HG03103 (cell line): Measurements from ENCODE around the gene ARHGAP26.
A peak's percentile ranks its signal among the peaks of the same experiment; 100 is the strongest.

Source experiments
- ATAC-seq: cut with Tn5 transposase; IDR thresholded peaks from one replicate; pipeline ENCODE4 v1.9.1; 2021; ENCODE audit warnings: low read depth; ENCODE audit not compliant: unreplicated experiment

Gene ARHGAP26

DNA sequence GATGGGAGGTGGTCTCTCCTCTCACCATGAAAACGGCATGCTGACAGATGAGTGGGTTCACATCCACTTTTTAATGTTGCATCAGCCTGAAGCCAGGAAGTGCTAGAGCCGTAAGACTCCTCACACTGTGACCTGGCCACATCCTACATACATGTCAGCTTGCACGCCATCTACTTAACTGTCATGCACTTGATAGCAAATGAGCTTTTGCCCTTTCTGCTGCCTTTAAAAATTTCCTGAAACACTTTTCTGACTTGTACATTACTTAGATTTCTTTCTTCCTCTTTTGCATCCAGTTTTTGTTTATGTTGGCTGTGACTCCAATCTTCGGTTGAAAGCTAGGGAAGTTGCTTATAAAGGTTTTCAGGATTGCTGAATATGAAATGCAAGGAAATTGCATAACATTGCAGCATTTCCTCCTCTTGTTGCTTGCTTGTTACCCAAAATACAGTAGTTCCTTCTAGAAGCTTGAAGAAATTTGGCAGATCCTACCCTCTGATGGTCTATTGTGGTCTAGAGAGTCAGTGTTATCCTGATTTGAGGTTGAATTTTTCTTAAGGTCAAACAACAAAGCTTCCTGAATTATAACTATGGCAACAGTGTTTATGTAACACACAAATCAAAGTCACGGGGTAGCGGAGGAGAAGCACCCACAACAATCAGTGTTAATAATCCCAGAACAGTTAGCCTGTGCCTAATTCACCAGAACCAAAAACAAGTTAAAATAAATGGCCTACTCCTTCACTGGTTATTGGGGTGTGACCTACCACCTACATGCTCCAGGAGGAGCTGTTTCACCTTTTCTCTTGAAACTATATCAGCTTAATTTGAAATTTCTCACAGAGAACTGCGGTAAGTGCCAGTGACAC, 232.5 kb downstream of the ARHGAP26 start:
- peak; percentile 72 for ATAC-seq

- no peak for ATAC-seq
Observed at GRCh38 chr5:143003328-143003636, 233.1 kb downstream of the ARHGAP26 start.

GRCh38 chr5:143004361-143005145, 234.4 kb downstream of the ARHGAP26 start:
- no peak for ATAC-seq

- no peak for ATAC-seq
Observed at GRCh38 chr5:143006501-143006900, 236.3 kb downstream of the ARHGAP26 start.

DNA sequence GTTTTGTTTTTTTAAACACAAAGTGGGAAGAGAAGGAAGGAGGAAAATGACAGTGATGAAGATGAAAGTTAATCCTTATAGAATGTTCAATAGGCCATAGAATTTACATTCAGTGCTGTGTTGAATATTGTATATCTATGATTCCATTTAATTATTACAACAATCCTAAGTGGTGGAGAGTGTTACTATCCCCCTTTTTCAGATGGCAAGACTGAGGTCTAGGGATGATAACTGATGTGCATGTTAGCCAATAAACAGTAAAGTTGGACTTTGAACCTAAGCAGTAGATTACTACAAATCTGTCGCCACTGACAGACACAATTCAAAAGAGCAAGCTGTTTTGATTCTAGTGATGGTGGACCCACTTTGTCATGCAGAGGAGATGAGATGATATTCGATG, 237.9 kb downstream of the ARHGAP26 start:
- no peak for ATAC-seq

DNA sequence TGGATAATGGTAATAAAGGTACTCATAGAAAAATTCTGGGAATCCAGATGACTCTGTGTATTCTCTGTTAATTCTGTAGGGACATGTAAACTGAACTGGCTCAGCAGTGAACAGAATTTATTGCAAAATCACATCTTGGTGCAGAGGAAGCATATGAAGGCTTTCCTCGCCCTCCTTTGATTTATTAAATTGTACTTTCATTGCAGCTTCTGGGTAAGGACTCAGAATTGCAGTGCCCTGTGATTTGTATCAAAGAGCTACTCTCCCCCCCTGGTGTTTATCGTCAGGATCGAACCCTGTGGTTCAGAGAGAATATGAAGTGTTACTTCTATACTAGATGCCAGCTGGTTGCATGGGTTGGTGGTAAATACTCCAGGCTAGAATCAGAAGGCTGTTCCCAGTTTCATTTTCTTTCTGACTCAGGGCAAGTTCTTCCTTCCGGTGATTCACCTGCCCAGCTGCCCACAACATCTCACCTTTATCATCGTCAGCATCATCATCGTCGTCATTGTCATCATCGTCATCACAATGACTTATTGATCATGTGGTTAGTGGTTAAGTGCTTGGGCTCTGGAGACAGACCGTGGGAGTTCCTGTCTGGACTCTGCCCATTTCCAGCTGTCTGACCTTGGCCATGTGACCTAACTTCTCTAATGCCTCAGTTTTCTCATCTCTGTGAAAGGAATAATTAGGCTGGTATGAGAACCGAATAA, 238.8 kb downstream of the ARHGAP26 start:
- ATAC-seq = peak; percentile 63

DNA sequence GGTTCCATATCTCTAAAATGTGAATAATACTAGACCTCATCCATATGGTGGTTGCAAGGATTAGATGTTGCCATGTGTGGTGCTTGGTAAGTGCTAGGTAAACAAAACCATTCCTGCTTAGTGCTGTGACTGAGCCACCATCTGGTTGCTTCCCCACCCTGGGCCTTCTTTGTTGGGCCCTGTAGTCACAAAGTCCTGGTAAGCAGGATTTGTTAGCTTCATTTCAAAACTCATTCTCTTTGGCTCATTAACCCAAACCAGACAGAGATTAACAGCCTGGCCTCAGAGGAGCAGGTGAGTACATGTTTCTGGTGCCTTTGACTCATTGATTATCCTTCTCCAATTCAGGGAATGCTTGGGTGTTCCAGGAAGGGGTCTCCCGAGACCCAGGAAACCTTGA, 240.2 kb downstream of the ARHGAP26 start:
- no peak for ATAC-seq

DNA sequence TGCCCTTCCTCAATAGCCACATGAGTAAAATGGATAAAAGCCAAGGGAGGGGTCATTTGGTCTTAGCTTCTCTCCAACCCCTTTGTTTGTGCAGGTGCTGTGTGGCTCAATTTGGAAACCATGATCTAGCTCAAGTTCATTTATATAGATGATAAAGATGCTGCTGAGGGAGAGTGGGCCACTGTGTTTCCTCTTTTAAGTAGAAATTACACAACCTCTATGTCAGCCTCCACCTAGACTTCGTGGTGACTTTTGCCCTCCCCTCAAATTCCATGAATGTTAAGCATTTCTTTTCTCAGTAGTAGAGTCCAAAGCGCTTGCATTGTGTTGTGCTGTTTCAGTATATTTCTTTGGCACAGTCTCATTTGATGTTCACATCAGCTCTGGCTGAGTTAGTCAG, 241.4 kb downstream of the ARHGAP26 start:
- no peak for ATAC-seq

DNA sequence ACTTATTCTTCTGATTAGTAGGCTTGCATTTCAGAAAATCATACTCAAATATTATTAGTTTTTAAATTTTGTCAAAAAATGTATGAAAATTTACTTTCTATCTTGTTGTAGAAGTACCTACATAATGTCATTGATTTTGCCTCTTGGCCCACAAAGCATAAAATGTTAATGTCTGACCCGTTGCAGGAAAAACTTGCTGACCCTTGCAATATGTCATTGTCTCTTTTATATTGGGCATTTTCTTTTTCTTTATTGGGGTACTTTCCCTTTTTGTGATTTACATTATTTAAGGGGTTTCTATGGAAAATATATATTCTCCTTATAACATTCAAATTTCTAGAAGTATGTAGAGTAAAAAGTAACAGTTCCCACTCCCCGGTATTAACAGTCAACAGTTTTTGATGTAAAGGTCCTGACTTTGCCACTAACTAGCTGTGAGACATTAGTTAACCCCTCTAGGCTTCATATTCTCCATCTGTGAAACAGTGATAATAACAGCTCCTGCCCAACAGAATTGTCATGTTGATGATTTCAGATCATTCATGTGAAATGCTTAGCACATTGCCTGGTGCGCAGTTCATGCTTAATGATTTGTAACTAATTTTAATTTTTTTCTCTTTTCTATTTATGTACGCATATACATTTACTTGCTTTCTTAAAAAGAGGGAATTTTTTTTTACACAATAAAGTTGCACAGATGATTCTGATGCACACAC, 243.2 kb downstream of the ARHGAP26 start:
- ATAC-seq = no peak

DNA sequence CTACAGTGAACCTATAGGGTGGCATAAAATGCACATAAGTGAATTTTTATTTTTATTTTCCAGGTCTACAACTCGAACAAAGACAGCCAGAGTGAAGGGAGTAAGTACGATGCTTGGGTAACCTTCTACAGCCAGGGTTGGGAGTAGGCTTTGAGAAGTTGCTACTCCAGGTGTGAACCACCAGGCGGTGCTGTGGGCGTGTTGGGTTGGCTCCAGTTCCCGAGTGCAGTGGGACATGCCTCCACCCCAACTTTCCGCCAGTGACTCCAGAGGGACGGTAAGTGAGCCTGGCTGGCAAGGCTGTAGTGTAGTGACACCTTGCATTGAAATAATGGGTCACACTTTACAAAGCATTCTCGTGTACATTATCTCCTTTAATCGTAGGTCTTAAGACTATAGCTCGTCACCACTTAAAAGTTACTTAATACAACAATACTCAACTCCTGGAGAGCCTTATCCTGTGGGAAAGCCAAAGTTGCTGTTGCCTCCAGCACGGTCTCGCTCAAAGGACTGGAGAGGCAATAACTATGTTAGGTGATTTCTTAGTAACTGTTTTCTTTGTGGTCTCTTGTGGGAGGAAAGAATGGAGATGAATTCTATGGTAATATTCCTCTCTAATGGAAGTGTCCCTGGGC, 244.0 kb downstream of the ARHGAP26 start:
- ATAC-seq = no peak

- ATAC-seq = no peak
Observed at GRCh38 chr5:143016777-143017516, 246.8 kb downstream of the ARHGAP26 start.

GRCh38 chr5:143017541-143017940, 247.4 kb downstream of the ARHGAP26 start:
- no peak for ATAC-seq

DNA sequence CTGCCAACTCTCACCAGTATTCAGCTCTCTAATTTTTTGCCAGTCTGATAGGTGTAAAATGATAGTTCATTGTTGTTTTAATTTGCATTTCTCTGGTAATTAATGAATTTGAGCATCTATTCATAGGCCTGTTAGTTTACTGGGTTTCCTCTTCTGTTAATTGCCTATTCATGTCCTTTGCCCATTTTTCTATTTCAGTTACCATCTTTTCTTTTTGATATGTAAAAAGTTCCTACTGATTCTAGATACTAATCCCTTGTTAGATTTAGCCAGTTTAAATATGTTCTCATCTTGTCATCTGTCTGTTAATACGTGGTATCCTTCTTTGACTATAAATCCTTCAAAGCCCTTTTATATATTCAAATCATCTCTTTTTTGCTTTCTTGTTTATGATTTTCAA, 247.8 kb downstream of the ARHGAP26 start:
- ATAC-seq = no peak

DNA sequence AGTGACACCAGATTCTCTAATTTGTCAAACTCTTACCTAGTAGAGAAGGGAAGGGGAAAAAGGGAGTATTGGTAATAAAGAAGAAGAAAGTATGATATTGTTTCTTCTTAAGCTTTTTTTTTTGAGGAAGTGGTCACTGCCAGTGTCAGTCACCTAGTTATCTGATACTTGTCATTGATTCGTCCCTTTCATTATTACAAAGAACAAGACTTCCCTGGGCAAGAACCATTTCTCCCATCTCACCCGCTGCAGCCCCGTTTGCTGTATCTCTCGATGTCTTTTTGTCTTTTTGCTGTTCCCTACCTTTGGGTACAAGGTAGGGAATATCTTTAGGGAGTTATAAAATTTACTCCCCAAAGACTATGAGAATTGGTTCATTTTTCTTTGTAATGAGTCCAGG, 249.0 kb downstream of the ARHGAP26 start:
- no peak for ATAC-seq

DNA sequence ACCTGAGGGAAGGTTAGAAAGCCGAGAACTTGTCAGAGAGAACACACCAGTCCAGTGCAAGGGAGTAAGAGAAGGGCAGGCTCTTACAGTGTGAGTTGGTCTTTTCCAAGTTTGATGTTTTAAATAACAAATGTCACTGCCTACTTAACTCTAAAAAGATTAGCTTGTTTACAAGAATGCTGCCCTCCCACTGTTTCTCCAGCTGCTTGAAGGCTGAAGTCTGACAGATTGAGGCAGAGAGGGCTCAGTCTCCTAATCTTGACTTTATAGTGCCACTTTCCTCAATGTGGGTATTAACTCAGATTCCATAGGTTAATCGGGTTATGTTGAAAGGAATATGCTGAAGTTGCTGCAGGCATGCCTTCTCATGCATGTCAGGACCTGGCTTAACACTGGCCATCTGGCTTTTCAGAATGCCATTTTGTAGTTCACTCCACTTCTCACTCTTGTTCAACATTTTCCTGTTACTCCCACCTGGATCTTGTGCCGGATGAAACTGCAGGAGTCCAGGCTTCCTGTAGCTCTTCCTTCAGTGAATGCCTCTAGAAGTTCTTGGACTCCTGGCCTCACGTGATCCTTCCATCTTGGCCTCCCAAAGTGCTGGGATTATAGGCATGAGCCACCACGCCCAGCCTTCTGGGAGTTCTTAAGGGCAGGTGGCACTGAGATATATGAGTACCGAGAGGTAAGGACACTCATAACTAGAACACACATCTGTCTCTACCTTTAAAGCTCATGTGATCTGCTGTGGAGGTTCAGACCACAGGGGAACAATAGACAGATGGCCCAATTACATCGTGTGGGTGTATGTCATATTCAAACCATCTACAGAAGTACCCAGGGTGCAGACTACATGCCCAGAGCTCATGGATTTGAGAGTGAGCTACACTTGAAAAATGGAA, 249.7 kb downstream of the ARHGAP26 start:
- ATAC-seq = peak; percentile 78

- no peak for ATAC-seq
Observed at GRCh38 chr5:143021595-143021994, 251.4 kb downstream of the ARHGAP26 start.

DNA sequence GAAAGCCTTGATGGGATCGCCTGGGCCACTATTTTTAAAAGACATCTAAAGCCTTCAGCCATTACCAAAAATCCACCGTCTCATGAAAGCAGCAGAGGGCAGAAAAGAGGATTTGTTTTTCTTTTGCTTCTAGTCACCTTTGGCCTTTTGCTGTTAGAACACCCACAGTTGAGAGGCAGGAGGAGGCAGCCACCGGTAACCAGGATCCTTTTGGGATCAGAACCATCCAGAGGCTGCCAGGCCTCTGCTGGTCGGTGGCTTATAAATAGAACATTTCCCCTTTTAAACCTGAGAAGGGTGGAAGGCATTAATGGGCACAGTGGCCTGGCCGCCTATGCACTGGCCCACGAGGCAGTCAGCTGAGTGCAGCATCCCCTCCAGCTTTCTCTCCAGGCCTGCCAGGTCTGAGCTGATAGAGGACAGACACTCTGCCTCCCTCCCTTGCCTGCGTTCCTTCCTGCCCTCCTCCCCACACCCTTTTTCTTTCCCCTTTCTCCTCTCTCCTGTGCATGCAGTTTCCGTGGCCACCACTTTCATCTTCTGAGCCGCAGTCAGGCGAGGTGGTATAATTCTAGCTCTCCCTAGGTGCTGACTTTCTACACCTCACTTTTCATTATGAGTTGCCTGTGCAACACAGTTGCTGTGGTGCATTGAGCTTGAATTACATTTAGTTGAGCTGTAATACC, 253.4 kb downstream of the ARHGAP26 start:
- peak; percentile 51 for ATAC-seq
